ENCODE measurements around the gene MDM1.

Gene MDM1

DNA sequence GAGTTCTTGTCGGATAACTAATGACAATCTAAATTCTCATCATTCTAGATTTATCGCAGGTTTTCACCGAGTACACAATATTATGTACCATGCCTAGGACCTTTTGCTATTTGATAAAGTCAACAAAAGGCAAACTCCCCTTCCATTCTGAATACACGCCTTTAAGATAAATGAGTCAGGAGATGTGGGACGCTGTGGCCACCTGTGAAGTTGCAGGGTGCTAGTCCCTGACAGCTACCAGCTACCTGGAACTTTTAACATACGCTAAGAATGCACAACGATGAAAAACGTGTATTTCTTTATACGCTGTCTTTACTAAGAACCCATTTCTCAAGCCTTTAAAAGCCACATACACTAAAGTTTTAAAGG, 678 bp downstream of the MDM1 start:
- TF ChIP-seq, protein P1, sequence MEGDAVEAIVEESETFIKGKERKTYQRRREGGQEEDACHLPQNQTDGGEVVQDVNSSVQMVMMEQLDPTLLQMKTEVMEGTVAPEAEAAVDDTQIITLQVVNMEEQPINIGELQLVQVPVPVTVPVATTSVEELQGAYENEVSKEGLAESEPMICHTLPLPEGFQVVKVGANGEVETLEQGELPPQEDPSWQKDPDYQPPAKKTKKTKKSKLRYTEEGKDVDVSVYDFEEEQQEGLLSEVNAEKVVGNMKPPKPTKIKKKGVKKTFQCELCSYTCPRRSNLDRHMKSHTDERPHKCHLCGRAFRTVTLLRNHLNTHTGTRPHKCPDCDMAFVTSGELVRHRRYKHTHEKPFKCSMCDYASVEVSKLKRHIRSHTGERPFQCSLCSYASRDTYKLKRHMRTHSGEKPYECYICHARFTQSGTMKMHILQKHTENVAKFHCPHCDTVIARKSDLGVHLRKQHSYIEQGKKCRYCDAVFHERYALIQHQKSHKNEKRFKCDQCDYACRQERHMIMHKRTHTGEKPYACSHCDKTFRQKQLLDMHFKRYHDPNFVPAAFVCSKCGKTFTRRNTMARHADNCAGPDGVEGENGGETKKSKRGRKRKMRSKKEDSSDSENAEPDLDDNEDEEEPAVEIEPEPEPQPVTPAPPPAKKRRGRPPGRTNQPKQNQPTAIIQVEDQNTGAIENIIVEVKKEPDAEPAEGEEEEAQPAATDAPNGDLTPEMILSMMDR (conservative IDR thresholded peaks at IDR 0.05), result no peak
- peak overlapping the region; percentile 60 for H3K27ac ChIP-seq

DNA sequence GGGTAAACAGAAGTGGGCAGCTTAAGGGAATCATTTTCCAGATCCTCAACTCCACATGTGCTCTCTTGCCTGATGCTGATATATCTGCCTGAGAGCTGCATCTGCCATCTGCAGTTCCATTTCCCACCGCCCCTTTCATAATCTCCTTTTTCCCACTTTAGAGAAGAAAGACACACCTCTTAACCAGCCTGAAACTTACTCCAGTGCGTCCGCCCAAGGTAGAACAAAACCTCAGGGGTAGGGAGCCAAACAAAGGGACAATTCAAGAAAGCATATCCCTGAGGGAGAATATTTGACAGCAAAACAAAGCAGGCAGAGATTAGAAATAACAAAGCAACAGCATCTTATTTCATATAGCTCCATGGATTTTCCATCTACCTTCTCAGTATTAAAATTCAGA, 4.3 kb downstream of the MDM1 start:
- H3K27ac ChIP-seq, result no peak overlapping the region
- TF ChIP-seq, protein P1 (conservative IDR thresholded peaks at IDR 0.05), result no peak

DNA sequence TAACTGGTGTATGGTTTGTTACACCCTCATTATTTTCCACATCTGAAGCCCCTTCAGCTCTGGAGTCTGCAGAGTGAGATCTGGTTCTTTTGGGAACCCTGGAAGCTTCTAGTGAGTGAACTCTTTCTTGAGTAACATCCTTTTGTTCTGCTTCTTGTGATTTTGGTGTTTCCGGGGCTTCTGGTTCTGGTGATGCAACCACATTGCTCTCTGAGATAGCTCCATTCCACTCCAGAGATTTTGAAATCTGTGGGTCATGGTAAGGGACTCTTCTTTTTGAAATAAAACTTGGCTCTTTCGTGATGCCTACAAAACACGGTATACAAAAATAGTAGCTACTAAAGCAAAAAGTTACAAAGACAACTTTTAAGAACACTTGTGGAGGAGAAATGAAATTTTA, 5.4 kb downstream of the MDM1 start:
- no peak overlapping the region for H3K27ac ChIP-seq
- TF ChIP-seq, protein P1 (conservative IDR thresholded peaks at IDR 0.05), result no peak

DNA sequence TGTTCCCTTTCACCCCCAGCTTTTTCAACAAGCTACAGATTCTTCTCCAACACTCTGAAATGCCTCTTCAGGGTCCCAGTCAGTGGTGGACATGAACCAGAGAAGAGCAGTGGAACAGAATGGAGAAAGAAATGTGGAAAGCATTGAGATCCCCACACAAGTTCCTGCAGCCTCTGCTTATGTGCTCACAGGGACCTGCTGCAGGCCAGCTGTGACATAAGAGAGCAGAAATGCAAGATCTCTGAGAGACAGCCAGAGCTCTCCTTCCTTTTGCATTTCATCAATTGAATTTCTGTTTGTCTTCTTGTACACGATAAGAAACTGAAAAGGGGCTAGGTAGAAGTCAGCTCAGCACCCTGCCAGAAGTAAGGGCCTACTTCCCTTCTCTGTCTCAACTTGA, 6.2 kb downstream of the MDM1 start:
- no peak overlapping the region for H3K27ac ChIP-seq
- TF ChIP-seq, protein P1 (conservative IDR thresholded peaks at IDR 0.05), result no peak

DNA sequence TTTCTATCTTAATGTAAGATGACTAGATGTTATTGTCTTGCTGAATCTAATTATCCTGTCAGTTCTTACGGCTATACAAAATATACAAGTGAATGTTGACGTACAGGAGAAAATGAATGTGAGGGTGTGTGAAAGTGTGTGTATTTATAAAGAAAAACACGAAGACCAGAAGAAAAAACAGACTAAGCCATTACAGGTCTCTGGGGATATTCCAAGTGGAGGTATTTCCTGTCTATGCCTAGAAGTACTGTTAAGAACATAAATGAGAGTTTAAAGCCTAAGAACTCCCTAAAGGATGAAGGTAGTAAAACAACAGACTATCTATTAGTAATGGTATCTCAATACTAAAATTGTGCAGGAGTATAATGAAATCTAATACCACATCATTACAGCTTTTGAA, 7.6 kb downstream of the MDM1 start:
- no peak overlapping the region for H3K27ac ChIP-seq
- TF ChIP-seq, protein P1 (conservative IDR thresholded peaks at IDR 0.05), result no peak

DNA sequence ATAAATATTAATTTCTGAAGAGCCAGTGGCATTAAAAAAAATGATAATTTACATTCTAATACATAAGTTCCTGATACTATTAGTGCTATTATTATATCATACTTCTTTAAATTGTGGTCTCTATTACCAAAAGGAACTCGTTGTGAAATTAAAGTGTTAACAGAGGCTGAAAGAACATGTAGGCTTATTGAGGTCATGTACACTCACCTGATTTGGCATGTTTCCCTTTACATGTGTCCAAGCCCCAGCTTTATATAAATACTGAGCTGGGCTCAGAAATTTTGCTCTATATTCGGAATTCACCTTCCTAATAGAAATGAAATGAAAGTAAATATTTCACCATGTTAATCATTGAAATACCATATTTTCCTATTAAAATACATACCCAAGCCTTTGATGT, 11.0 kb downstream of the MDM1 start:
- TF ChIP-seq, protein P1 (conservative IDR thresholded peaks at IDR 0.05), result no peak
- H3K27ac ChIP-seq, result no peak overlapping the region

DNA sequence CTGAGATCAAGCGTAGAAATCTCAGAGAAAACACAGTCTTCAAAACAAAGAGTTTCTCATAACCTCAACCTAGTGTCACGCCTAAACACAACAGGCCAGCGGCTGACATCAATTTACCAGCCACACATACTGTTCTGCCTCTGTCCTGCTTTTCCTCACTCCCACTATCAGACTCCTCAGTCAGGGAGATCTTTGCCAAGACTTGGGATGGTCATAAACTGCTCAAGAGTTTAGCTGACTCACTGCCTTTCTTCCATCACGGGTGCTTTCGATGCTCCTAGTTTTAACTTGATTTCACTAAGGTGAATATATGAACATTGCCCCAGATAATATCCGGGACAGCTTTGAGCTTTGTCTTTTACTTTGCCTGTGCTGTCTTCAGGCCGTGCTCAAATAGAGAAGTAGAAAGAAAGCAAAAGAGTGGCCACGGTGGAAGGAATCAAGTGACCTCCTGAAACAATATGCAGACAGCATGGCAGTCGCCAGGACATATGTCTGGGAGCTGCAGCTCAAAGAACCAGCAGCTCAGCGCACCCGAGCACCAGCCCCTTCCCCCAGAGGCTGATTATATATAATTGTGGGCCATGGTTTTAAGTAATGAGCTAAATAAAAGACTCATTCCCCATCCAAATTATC, 12.1 kb downstream of the MDM1 start:
- H3K27ac ChIP-seq, result no peak overlapping the region
- TF ChIP-seq, protein P1 (conservative IDR thresholded peaks at IDR 0.05), result no peak
